Karpas-422 (cell line): ENCODE measurements around the gene ARL15. TPM values are rescaled to one million over a fixed set of nuclear protein-coding genes. Genes with fewer than 3 reads are reported as not detected.

ENCODE experiments used
- DNase-seq: peaks from one replicate; pipeline ENCODE4 v3.0.0-alpha.2; 2015
- H2AFZ ChIP-seq: fragments of 200-600 bp; sonication (generic); 2 replicates; pipeline ENCODE4 v1.6.1; 2014; ENCODE audit warnings: antibody characterized with exemption, low read length, mixed read lengths
- H3K27ac ChIP-seq: fragments of 200-600 bp; sonication (generic); 2 replicates; pipeline ENCODE4 v1.5.1; 2014; ENCODE audit warnings: mild to moderate bottlenecking, low read length, moderate library complexity
- H3K27me3 ChIP-seq: fragments of 200-600 bp; sonication (generic); 2 replicates; pipeline ENCODE4 v1.6.1; 2014; ENCODE audit warnings: low read length, mixed read lengths
- H3K36me3 ChIP-seq: fragments of 200-600 bp; sonication (generic); 2 replicates; pipeline ENCODE4 v1.6.1; 2014; ENCODE audit warnings: low read length, mixed read lengths; ENCODE audit not compliant: insufficient read depth
- H3K4me1 ChIP-seq: fragments of 200-600 bp; sonication (generic); 2 replicates; pipeline ENCODE4 v1.6.1; 2014; ENCODE audit warnings: mild to moderate bottlenecking, low read length, mixed read lengths
- H3K4me2 ChIP-seq: fragments of 200-600 bp; sonication (generic); 2 replicates; pipeline ENCODE4 v1.6.1; 2014; ENCODE audit warnings: low read length, low read depth, mild to moderate bottlenecking; ENCODE audit not compliant: poor library complexity, severe bottlenecking
- H3K4me3 ChIP-seq: fragments of 200-600 bp; sonication (generic); 2 replicates; pipeline ENCODE4 v1.5.1; 2014; ENCODE audit warnings: mild to moderate bottlenecking, antibody characterized with exemption, low read length, mixed read lengths
- H3K79me2 ChIP-seq: fragments of 200-600 bp; sonication (generic); 2 replicates; pipeline ENCODE4 v1.6.1; 2014; ENCODE audit warnings: mild to moderate bottlenecking, low read length, mixed read lengths
- H3K9ac ChIP-seq: fragments of 200-600 bp; sonication (generic); 2 replicates; pipeline ENCODE4 v1.6.0; 2014; ENCODE audit warnings: low read length
- H3K9me2 ChIP-seq: fragments of 200-600 bp; sonication (generic), shearing (Covaris generic); replicated peaks from 2 replicates; pipeline ENCODE4 v1.6.0; 2014; ENCODE audit warnings: mild to moderate bottlenecking, low read length, moderate library complexity; ENCODE audit not compliant: insufficient read depth
- H3K9me3 ChIP-seq: fragments of 300-700, 200-600 bp; sonication (generic); 2 replicates; pipeline ENCODE4 v1.6.1; 2014; ENCODE audit warnings: low read length, mixed read lengths
- H4K20me1 ChIP-seq: fragments of 200-600 bp; sonication (generic); 2 replicates; pipeline ENCODE4 v1.6.1; 2014; ENCODE audit warnings: mild to moderate bottlenecking, antibody characterized with exemption, low read length, low read depth; ENCODE audit not compliant: insufficient read depth
- total RNA-seq: library from RNA; depleted of rRNA; stranded (reverse); fragments of >200 nt; shearing (Covaris generic); gene quantifications from 2 replicates; pipeline ENCODE4 v1.2.3, GENCODE V29; 2014; ENCODE audit warnings: low replicate concordance

Gene ARL15
- total RNA-seq, 1 experiment from 2014 or later, result 10.7 TPM

- H3K9me2 ChIP-seq, result no peaks in the 10 kb centered on the region
- H3K27me3 ChIP-seq, result no peaks in the 10 kb centered on the region
- no peak overlapping the region for H3K4me2 ChIP-seq
- no peak for DNase-seq
- H3K9me3 ChIP-seq, result no peaks in the 10 kb centered on the region
- H3K9ac ChIP-seq, result no peak overlapping the region
- no peak overlapping the region for H3K27ac ChIP-seq
- peaks cover 38% of the 10 kb centered on the region; the same call in 1 of the 2 replicates for H4K20me1 ChIP-seq
- no peak overlapping the region for H3K4me3 ChIP-seq
- H3K79me2 ChIP-seq, result no peaks in the 10 kb centered on the region
- no peak overlapping the region for H2AFZ ChIP-seq
- H3K4me1 ChIP-seq, result no peaks in the 10 kb centered on the region
- H3K36me3 ChIP-seq, result no peaks in the 10 kb centered on the region
Observed at GRCh38 chr5:54298947-54299346, 11.4 kb downstream of the ARL15 start.

- no peaks in the 10 kb centered on the region for H3K4me1 ChIP-seq
- no peak overlapping the region for H2AFZ ChIP-seq
- H3K79me2 ChIP-seq, result no peaks in the 10 kb centered on the region
- no peaks in the 10 kb centered on the region for H3K36me3 ChIP-seq
- no peak for DNase-seq
- H3K27me3 ChIP-seq, result no peaks in the 10 kb centered on the region
- no peaks in the 10 kb centered on the region for H3K9me3 ChIP-seq
- no peak overlapping the region for H3K4me3 ChIP-seq
- peaks cover 33% of the 10 kb centered on the region; the same call in 1 of the 2 replicates for H4K20me1 ChIP-seq
- no peak overlapping the region for H3K9ac ChIP-seq
- no peak overlapping the region for H3K4me2 ChIP-seq
- H3K9me2 ChIP-seq, result no peaks in the 10 kb centered on the region
- H3K27ac ChIP-seq, result no peak overlapping the region
Observed at GRCh38 chr5:54296386-54296785, 14.0 kb downstream of the ARL15 start.

- Histone ChIP-seq H3K9me3 (no peaks in the 10 kb centered on the region), H3K4me2 (no peak overlapping the region), H3K4me1 (no peaks in the 10 kb centered on the region), H3K27ac (no peak overlapping the region), H3K27me3 (no peaks in the 10 kb centered on the region), H4K20me1 (peaks cover 28% of the 10 kb centered on the region; the same call in 1 of the 2 replicates), H3K79me2 (no peaks in the 10 kb centered on the region), H3K36me3 (no peaks in the 10 kb centered on the region), H2AFZ (no peak overlapping the region), H3K4me3 (no peak overlapping the region), H3K9ac (no peak overlapping the region), H3K9me2 (no peaks in the 10 kb centered on the region)
- DNase-seq, result no peak
Observed at GRCh38 chr5:54295651-54296276, 14.6 kb downstream of the ARL15 start.

GRCh38 chr5:54294097-54294667, 16.2 kb downstream of the ARL15 start:
- no peak for DNase-seq
- peaks cover 8% of the 10 kb centered on the region for H3K4me1 ChIP-seq
- H3K9me2 ChIP-seq, result no peaks in the 10 kb centered on the region
- H3K9me3 ChIP-seq, result no peaks in the 10 kb centered on the region
- H3K27ac ChIP-seq, result no peak overlapping the region
- peaks cover 21% of the 10 kb centered on the region; the same call in 1 of the 2 replicates for H4K20me1 ChIP-seq
- no peaks in the 10 kb centered on the region for H3K27me3 ChIP-seq
- no peaks in the 10 kb centered on the region for H3K36me3 ChIP-seq
- H3K4me2 ChIP-seq, result no peak overlapping the region
- H3K9ac ChIP-seq, result no peak overlapping the region
- H3K79me2 ChIP-seq, result no peaks in the 10 kb centered on the region
- H3K4me3 ChIP-seq, result no peak overlapping the region
- no peak overlapping the region for H2AFZ ChIP-seq

GRCh38 chr5:54292866-54293265, 17.5 kb downstream of the ARL15 start:
- Histone ChIP-seq H3K79me2 (no peaks in the 10 kb centered on the region), H3K36me3 (no peaks in the 10 kb centered on the region), H3K4me2 (no peak overlapping the region), H2AFZ (no peak overlapping the region), H3K4me3 (no peak overlapping the region), H3K9me2 (no peaks in the 10 kb centered on the region), H3K9ac (no peak overlapping the region), H3K9me3 (no peaks in the 10 kb centered on the region), H4K20me1 (peaks cover 24% of the 10 kb centered on the region; the same call in 1 of the 2 replicates), H3K27me3 (no peaks in the 10 kb centered on the region), H3K4me1 (peaks cover 8% of the 10 kb centered on the region), H3K27ac (no peak overlapping the region)
- DNase-seq, result no peak

- H3K27me3 ChIP-seq, result no peaks in the 10 kb centered on the region
- H3K27ac ChIP-seq, result no peak overlapping the region
- no peak for DNase-seq
- H3K79me2 ChIP-seq, result no peaks in the 10 kb centered on the region
- H3K9ac ChIP-seq, result no peak overlapping the region
- H3K36me3 ChIP-seq, result no peaks in the 10 kb centered on the region
- no peak overlapping the region for H3K4me3 ChIP-seq
- H4K20me1 ChIP-seq, result peaks cover 22% of the 10 kb centered on the region; the same call in 1 of the 2 replicates
- H2AFZ ChIP-seq, result no peak overlapping the region
- no peak overlapping the region for H3K4me2 ChIP-seq
- H3K4me1 ChIP-seq, result peaks cover 8% of the 10 kb centered on the region
- no peaks in the 10 kb centered on the region for H3K9me2 ChIP-seq
- no peaks in the 10 kb centered on the region for H3K9me3 ChIP-seq
Observed at GRCh38 chr5:54291498-54291897, 18.9 kb downstream of the ARL15 start.

GRCh38 chr5:54289769-54290168, 20.6 kb downstream of the ARL15 start:
- no peak overlapping the region for H2AFZ ChIP-seq
- H3K9me3 ChIP-seq, result no peaks in the 10 kb centered on the region
- no peaks in the 10 kb centered on the region for H3K9me2 ChIP-seq
- no peak overlapping the region for H3K9ac ChIP-seq
- no peak overlapping the region for H3K4me2 ChIP-seq
- H3K4me1 ChIP-seq, result peaks cover 8% of the 10 kb centered on the region
- no peaks in the 10 kb centered on the region for H3K36me3 ChIP-seq
- H3K79me2 ChIP-seq, result no peaks in the 10 kb centered on the region
- H3K27me3 ChIP-seq, result no peaks in the 10 kb centered on the region
- H3K4me3 ChIP-seq, result no peak overlapping the region
- H4K20me1 ChIP-seq, result peaks cover 17% of the 10 kb centered on the region; the same call in 1 of the 2 replicates
- no peak for DNase-seq
- H3K27ac ChIP-seq, result no peak overlapping the region

- Histone ChIP-seq H3K9me3 (no peaks in the 10 kb centered on the region), H3K36me3 (no peaks in the 10 kb centered on the region), H2AFZ (no peak overlapping the region), H4K20me1 (peaks cover 17% of the 10 kb centered on the region), H3K79me2 (no peaks in the 10 kb centered on the region), H3K4me1 (peaks cover 8% of the 10 kb centered on the region), H3K4me2 (no peak overlapping the region), H3K27ac (no peak overlapping the region), H3K4me3 (no peak overlapping the region), H3K9ac (no peak overlapping the region), H3K27me3 (no peaks in the 10 kb centered on the region), H3K9me2 (no peaks in the 10 kb centered on the region)
- no peak for DNase-seq
Observed at GRCh38 chr5:54288568-54289217, 21.7 kb downstream of the ARL15 start.
